ENCODE data around the gene SNX9.

GRCh38 chr6:157869673-157870302, 46.7 kb downstream of the SNX9 start:
- TF ChIP-seq CTCF (conservative IDR thresholded peaks at IDR 0.05 in 1 of 2, IDR thresholded peaks at IDR 0.05 in 1 of 2; ENCODE audit: low read depth in 1 of 2, low read length in 2 of 2), result no peak
- no peak for TF ChIP-seq EZH2 (IDR thresholded peaks at IDR 0.05; ENCODE audit: low read length, missing control alignments)

All from fibroblast of lung (primary cell).